NCI-H2029 (cell line): Measurements from ENCODE around the gene SIGLEC7.

Experiments used
- DNase-seq: peaks from one replicate; lab custom pipeline; 2025; lab: John Stamatoyannopoulos, UW

SIGLEC7 gene

GRCh38 chr19:51142119-51142518 lies at the start of gene SIGLEC7:
SIGLEC7 (plus strand) TSS chr19:51142301; CDS start chr19:51142370, 69 bp downstream.
- no peak for DNase-seq

- DNase-seq = peak; percentile 32
Measured at GRCh38 chr19:51093101-51093500, 49.0 kb upstream of the SIGLEC7 start.

- no peak for DNase-seq
Measured at GRCh38 chr19:51093510-51094345, 48.4 kb upstream of the SIGLEC7 start.

GRCh38 chr19:51094696-51095279 lies 47.3 kb upstream of the SIGLEC7 start:
- peak; percentile 51 for DNase-seq

- peak; percentile 13 for DNase-seq
Measured at GRCh38 chr19:51096473-51097165, 45.5 kb upstream of the SIGLEC7 start.

GRCh38 chr19:51097166-51097738 lies 44.8 kb upstream of the SIGLEC7 start:
- DNase-seq = peak; percentile 38

- DNase-seq = no peak
Measured at GRCh38 chr19:51097796-51098195, 44.3 kb upstream of the SIGLEC7 start.

GRCh38 chr19:51098365-51099046 lies 43.6 kb upstream of the SIGLEC7 start:
- DNase-seq = no peak

GRCh38 chr19:51099047-51099382 lies 43.1 kb upstream of the SIGLEC7 start:
- no peak for DNase-seq

- no peak for DNase-seq
Measured at GRCh38 chr19:51100601-51101000, 41.5 kb upstream of the SIGLEC7 start.

- no peak for DNase-seq
Measured at GRCh38 chr19:51101171-51101865, 40.8 kb upstream of the SIGLEC7 start.

- no peak for DNase-seq
Measured at GRCh38 chr19:51102991-51103390, 39.1 kb upstream of the SIGLEC7 start.

- no peak for DNase-seq
Measured at GRCh38 chr19:51103926-51104341, 38.2 kb upstream of the SIGLEC7 start.

GRCh38 chr19:51107406-51108065 lies 34.6 kb upstream of the SIGLEC7 start:
- DNase-seq = no peak

- peak; percentile 98 for DNase-seq
Measured at GRCh38 chr19:51108066-51108804, 33.9 kb upstream of the SIGLEC7 start, which contains the start of gene CTU1. CTU1 (minus strand) TSS chr19:51108409; CDS start chr19:51104569, 3,840 bp downstream.

GRCh38 chr19:51108805-51109146 lies 33.3 kb upstream of the SIGLEC7 start:
- no peak for DNase-seq

- no peak for DNase-seq
Measured at GRCh38 chr19:51110666-51110971, 31.5 kb upstream of the SIGLEC7 start.

GRCh38 chr19:51111606-51112005 lies 30.5 kb upstream of the SIGLEC7 start:
- DNase-seq = no peak

- DNase-seq = no peak
Measured at GRCh38 chr19:51114087-51114729, 27.9 kb upstream of the SIGLEC7 start.

- DNase-seq = no peak
Measured at GRCh38 chr19:51116736-51117286, 25.3 kb upstream of the SIGLEC7 start.
